NCI-H2196 treated with DMSO at 0.1 percent for 48 hours (cell line): Measurements from ENCODE around the gene PSAT1.
"Not testable (repeated sequence)": the region's sequence is repeated elsewhere in the genome, so short reads cannot be mapped to it uniquely, and the experiment has no call there.

ENCODE experiments used
- DNase-seq: peaks from one replicate; lab custom pipeline; 2025; ENCODE audit not compliant: unreplicated experiment; lab: John Stamatoyannopoulos, UW

PSAT1 gene

DNA sequence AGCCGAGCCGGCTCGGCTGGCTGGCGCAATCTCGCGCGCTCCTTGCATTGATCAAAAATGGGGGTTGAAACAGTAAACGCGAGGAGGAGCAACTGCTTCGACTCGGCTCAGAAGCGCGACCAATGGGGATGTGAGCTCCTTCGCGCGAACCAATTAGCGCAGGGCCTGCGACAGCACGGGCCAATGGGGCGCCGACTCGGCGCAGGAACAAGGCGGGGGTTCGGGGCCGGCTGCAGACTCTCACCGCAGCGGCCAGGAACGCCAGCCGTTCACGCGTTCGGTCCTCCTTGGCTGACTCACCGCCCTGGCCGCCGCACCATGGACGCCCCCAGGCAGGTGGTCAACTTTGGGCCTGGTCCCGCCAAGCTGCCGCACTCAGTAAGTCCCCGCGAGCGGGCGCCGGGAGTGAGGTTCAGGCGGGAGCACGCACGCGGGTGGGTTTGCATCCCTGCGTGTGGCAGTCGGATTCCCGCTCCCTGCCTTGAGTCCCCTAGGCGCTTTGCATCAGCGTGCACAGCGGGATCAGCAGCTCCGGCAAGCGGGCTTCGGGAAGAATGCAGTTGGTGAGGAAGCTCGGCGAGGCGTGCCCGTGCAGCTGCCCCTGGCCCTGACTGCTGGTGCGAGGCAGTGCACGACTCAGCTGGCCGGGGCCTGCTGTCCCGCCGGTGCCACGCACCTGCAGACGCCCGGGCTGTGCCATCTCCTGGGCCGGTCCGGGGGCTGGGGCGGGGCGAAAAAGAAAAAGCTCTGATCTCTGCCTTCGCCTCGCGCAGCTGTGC is at the start of gene PSAT1:
Gene PSAT1 (plus strand): TSS at position 233 of the 779 bp plus-strand sequence. CDS start 86 bp downstream, at position 319.
- peak; percentile 93 for DNase-seq

DNA sequence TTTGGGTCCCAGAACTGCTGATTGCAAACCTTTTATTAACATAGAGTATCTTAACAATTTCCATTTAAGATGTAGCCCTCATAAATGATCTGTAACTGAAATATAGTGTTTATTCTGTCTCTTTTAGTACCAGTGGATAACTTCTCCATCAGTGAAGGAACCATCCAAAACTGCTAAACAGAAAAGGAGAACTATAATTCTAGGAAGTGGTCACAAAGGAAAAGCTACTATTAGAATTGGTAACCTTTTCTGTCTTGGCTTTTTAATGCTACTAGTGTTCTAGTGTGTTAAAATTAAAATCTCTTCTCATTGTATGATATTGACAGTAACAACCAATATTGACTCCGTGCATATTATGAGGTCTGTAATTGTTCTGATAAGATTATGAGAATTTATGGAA is 48.3 kb upstream of the PSAT1 start:
- no peak for DNase-seq

DNA sequence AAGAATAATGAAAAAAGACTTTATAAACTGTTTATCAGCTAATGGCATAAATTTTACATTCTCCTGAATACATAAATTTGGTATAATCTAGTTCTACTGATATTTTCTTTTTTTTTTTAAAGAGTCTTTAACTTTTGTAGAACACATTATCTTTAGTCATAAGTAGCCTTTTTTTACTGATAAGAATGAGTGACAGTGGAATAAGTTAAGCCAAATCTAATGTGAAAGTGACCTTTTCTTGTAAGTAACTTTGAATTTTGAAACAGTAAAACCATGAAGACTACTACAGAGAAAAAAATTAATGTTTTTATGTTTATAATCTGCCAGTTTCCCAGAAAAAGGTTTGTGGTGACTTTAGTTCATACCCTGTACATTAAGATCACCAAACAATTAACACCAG is 47.4 kb upstream of the PSAT1 start:
- DNase-seq = no peak

DNA sequence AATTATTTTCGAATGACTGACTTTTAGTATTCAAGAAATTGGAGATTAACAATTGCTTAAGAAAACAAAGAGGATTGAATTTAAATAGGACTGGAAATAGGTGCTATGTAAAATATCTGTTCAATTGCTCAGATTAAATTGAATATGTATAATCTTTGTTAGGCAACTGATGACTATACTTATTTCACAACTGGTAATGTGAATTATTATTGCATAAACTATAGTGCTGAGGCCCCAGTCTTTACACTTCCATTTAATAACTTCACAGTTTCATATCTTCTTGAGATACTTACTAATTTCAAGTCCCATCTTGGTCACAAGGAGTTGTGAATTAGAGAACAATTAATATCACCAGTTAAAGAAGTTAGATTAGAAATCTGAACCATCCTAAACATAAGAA is 44.3 kb upstream of the PSAT1 start:
- DNase-seq = no peak

DNA sequence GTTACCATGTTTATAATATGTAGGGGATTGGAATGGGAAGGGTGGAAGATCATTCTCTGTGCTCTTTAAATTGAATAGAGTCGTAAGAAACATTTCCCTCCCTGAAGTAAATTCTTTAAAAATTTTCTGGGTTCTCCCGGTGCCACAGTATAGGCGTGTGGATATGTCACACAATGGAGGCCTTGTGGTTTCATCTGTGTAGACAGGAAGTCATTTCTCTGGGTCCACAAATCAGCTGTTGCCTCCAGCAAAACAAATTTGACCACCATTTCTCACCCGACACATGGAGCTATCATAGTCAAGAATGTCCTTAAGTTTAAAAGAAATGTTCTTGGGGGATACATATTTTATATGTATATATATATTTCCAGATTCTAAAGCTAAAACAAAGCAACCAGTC is 43.6 kb upstream of the PSAT1 start:
- no peak for DNase-seq

DNA sequence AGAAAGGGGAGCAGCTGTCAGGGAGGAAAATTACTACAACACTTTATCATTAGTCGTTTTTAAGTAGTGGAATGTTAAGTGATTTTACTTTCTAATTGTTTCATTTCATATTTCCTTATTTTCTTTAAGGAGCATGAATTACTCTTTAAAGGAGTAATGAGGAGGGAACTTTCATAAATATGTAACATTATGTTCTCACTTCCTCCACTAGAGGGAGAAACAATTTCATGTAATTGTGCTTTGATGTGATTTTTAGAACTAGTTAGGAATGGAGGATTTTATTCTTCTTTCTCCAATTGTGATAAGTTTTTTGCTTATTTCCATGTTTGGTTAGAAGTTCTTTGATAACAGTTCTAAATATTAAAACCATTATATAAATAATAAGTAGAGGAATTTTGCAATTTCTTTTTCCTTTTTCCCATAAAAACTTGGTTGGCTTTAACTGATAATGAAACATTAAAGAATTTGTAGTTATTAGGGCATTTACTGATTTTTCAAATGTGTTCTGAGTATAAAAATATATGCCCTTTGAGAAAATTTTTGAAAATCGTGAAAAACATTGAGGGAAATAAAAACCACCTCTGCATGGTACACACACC is 35.4 kb upstream of the PSAT1 start:
- DNase-seq = no peak

DNA sequence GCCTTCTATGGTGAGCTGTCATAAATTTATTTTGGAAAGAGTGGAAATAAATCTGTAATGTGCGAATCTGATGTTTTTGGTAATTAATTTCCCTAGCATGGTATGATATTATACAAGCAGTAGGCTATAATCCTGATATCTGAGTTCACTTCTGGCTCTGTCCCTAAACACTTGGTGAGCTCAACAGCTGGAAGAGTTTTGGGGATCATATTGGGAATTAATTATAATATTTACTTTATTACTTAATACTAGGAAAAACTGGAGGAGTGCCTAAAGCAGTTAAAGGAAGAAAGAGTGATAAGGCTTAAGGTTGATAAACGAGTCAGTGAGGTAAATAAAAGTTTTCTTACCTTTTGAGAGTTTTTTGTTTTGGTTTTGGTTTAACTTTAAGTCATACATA is 34.3 kb upstream of the PSAT1 start:
- DNase-seq = no peak

DNA sequence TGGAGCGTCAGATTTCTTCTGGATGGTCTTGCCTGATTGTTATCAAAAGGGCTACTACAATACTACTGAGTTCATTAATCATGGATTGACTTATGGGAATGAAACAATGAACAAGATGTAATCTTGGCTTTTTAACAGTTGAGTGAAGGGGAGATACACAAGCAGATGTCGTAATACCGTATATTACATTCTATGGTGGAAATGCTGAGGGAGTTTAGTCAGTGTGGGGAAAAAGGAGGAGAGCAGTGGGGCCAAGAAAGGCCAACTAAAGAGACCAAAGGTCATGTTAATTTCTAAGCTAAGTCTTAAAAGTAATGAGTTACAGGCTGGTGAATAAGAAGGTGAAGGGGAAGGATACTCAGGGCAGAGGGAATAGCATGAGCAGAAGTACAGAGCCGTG is 29.0 kb upstream of the PSAT1 start:
- no peak for DNase-seq

DNA sequence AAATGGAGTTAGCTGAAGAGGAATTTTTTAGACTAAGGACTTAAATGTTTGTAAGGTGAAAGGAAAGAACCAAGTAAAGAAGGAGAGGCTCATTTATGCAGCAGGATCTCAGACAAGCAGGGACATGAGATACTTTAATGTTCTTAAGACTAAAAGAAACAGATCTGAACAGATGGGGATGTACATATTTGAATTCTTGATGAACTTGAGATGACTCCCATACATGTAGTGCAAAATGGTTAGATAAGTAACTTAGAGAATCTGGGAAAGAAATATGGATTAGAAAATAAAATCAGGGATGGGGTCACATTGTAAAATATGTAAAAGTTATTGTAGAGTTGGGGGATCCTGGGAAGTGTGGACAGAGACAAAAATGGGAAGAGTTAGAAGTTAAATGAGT is 27.1 kb upstream of the PSAT1 start:
- DNase-seq = no peak

DNA sequence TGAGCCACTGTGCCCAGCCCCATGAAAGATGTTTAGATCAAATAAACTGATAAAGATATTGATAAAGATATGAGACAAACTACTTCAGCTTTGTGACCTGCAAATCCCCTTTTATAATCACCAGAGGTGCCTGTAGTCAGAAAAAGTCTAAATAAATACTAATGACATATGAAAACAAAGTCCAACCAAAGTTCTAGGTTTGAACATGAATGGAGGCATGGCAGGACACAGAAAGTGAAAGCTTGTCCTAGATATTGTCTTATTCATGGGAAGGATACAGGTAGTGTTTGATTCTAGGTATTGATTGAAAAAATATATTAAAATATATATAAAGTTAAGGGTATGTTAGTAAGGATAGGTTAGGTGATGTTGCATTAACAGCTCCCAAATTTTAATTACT is 24.6 kb upstream of the PSAT1 start:
- DNase-seq = no peak

DNA sequence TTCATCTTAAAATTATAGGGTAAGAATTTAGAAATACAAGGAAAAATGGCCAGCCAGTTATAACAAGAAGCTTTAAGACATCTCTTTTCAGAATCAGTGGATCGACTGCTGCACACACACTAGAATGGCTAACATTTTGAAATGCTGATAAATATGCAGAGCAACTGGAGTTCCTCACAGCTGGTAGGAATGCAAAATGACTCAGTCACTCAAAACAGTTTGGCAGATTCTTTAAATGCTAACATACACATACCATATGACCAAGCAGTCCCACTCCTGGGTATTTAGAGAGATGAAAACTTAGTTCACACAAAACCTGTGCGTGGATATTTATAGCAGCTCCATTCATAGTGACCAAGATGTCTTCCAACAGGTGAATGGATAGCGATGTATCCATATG is 23.2 kb upstream of the PSAT1 start:
- no peak for DNase-seq

DNA sequence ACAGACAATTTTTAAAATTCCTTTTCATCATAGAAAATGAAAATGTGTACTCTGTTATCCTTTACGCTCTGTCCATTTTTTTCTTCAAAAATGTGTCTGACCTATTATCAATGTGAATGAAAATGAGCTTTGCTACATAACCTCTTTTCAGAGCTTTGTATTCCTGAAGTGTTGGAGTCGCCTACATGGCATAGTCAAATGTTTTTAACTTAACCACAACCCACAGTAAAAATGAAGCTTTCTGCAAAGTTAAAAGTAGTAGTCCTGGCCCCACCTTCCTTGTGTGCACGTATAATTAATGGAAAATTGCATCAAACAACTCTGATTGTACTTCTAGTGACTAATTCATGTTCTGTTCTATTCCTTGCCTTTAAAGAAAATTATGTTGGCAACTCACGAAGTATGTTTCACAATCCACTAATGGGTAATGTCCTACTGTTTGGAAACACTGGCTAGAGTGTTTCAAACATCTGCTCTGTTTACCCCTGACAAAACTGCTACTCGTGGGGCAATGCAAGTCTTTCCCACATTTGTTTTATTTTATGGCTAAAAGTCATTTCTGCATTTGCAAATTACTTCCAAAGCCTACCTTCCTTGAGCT is 18.6 kb upstream of the PSAT1 start:
- no peak for DNase-seq

DNA sequence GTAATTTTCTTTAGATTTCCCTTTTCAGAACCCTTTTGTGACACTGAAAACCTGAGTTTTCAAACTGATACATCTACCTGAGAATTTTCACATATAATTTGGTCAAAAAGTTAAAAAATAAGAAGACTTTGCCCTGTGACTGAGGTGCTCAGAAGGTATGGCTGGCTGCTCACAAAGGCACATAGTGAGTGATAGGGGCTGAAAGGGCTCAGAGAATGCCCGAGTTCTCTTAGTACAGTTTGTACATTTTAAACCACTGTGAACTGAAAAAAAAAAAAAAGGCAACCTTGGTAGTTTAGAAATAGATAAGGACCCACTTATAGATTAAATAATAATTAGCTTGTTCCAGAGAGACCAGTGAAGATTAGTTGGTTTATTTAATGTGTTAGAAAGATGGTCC is 18.1 kb upstream of the PSAT1 start:
- DNase-seq = no peak

DNA sequence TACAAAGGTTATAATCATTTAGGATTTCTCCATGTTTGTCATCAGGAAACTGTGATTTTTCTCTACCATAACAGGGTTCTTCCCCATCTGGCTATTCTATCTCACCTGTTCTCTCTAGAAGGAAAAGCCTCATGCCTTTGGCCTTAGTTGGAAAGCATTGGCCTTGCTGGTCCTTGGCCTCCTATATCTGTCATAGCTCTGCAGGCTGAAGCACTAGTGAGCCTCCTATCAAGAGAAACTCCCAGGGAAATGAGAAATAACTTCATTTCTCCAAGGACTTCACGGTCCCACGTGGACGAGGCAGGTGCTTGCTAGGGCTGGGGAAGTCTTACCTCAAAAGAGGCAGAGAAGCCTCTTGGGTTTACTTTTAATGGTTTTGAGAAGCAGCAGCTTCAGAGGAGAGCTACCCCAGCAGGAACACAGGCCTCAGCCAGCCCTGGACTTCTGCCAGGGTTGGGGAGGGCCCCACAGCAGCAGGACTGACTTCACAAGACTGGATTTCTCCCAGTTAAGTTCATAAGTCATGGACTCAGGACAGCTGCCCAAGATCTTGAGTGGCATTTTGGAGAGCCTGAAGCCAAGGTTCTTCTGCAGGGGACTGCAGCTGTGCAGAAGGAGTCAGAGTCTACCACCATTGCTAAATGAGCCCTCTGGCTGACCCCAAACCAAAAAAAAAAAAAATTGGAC is 15.8 kb upstream of the PSAT1 start:
- no peak for DNase-seq

DNA sequence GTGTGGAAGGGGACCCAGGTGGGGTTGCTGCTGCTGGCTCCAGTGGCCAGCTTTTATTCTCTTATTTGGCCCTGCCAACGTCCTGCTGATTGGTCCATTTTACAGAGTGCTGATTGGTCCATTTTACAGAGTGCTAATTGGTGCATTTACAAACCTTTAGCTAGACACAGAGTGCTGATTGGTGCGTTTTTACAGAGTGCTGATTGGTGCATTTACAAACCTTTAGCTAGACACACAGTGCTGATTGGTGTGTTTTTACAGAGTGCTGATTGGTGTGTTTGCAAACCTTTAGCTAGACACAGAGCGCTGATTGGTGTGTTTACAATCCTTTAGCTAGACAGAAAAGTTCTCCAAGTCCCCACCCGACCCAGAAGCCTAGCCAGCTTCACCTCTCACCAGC is 12.7 kb upstream of the PSAT1 start:
- DNase-seq = not testable (repeated sequence)

DNA sequence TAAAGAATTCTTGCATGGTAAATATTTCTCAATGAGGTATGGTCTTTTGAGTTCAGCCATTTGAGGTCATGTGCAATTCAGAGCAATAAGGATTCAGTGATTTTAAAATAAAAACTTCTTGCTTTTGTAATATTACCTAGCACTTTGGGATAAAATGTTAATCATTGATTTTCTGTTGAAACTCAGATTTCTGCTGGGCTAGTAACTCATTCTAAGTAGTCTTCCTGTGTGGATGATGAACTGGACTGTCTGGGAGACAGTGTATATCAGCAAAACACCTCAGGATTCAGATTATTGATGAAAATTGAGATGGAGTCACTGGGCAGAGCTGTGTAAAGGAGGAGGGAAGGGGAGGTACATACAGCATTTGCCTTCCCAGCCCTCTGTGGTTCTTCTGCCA is 10.8 kb upstream of the PSAT1 start:
- no peak for DNase-seq

DNA sequence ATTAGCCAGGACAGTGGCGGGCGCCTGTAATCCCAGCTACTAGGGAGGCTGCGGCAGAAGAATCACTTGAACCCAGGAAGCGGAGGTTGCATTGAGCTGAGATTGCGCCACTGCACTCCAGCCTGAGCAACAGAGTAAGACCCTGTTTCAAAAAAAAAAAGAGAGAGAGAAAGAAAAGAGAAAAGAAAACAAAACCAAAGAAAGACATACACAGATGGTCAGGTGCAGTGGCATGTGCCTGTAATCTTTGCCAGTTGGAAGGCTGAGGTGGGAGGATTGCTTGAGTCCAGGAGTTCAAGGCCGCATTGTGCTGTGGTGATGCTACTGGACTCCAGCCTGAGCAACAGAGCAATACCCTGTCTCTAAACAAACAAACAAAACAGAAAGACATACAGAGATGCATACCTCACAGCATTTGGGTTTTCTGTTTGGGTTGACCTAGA is 10.0 kb upstream of the PSAT1 start:
- no peak for DNase-seq

DNA sequence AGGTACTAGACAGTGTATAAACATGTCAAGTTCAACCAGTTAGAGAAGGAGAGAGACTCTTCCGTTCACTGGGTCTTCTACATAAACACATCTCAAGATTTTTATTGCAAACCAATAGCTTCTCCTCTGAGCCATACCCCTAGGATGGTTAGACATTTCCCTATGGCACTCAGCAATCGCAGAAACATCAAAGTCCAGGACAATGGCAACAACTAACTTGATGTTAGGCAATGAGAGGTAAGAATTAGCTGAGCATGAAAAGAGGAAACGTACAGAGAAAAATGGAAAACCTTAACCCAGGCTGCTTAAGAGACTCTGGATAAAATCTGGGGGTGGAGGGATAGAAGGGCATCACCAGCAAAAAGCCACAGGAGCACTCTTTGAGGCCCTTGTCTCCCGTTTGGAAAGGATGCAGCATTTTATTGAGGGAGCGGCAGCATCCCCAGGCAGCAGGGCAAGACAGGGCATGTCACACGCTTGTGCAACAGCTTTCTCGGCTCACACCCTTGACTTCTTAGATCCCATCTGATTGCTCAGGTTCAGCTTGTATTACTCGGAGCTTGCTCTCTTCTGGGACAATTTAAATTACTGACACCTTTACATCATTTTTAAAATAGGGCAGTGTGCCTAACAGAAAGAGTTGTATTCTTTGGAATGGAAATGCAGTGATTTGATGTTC is 8.6 kb upstream of the PSAT1 start:
- no peak for DNase-seq

DNA sequence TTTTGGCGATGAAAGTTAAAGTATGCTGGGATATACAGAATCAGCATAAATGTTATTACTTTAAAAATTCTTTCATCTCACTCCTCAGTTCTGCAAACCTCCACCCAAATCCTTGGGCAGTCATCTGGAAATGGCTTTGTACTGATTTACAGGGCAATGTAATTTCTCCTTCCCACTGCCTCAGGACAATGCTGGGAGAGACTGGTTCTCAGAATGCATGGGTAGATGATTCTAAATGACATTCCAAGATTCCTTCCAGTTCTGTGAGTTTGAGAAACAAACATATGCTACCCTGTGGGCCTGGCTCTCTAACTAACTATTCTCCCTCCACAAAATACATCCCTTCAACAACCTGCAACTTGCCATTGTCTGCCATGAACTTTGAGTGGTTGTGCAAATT is 7.5 kb upstream of the PSAT1 start:
- DNase-seq = no peak

DNA sequence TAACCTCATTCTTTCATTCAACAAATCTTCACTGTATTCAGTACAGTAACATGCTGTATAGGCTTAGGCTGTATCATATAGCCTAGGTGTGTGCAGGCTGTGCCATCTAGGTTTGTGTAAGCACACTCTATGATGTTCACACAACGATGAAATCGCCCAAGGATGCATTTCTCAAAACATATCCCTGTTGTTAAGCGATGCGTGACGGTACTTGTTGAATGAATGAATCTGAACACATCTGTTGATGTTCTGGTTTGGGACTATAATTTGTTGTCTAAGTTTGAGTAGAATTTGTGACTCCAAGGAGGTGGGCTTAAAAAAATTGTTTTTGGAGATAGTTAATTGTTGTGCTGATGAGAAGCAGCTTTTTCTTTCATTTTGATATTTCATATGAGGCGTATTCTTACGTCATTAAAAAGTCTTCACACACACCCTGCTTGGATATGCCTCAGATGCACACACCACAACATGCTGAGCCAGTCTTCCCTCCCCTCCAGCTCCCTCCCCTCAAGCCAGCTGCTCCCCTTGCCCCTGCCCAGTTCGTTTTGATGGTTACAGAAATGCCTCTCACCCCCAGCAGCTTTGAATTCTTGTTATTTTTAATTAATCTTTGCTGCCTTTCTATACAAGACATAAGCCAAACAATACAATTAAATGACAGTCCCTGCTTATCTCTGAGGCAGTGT is 5.5 kb upstream of the PSAT1 start:
- no peak for DNase-seq

DNA sequence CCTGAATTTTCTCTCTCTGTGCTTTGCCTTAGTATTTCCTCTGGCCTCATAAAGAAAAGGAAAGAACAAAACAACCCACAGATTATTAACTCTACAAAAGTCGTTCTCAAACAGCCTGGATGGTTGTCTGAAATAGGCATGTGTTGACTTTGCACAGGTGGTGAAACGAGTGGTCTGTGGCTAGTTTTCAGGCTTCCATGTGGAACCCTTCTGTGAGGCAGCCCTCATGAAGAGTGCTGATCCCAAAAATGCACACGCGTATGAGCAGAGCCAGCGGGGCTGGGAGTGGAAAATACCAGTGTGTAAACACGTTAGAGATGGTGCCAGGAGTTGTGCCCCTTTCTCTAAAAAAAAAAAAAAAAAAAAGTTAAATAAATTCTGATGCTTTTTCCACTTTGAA is 4.9 kb upstream of the PSAT1 start:
- no peak for DNase-seq
